ENCODE measurements around the gene NRL. TPM values are rescaled to one million over a fixed set of nuclear protein-coding genes. Genes with fewer than 3 reads are reported as not detected.

Gene NRL
- total RNA-seq, 1 experiment from 2014 or later, result 2.5 TPM

GRCh38 chr14:24150567-24150966 is 35.8 kb upstream of the NRL start:
- no peak overlapping the region for H2BK12ac ChIP-seq (ENCODE audit: insufficient read length, low read depth, low read length)
- peaks cover 8% of the 10 kb centered on the region; the same call in 1 of the 2 replicates for H3K79me2 ChIP-seq (ENCODE audit: insufficient read depth, low read length)
- H3K4ac ChIP-seq (ENCODE audit: low read depth, low read length), result no peak overlapping the region
- no peak overlapping the region for H4K91ac ChIP-seq (ENCODE audit: insufficient read length, low read depth, low read length)
- no peak overlapping the region for H2AK5ac ChIP-seq (ENCODE audit: insufficient read length, low read length)
- no peak overlapping the region for H4K8ac ChIP-seq (replicated peaks; ENCODE audit: insufficient read length, low read depth, low read length)
- H3K18ac ChIP-seq (ENCODE audit: insufficient read length, low read depth, low read length), result no peak overlapping the region
- H2AFZ ChIP-seq (ENCODE audit: low read length), result no peak overlapping the region
- H2BK20ac ChIP-seq (ENCODE audit: low read depth, low read length, poor library complexity, severe bottlenecking), result no peak overlapping the region
- peaks cover 4% of the 10 kb centered on the region for H3K79me1 ChIP-seq (ENCODE audit: insufficient read depth, low read depth, low read length, poor library complexity, severe bottlenecking)
- DNase-seq, result no peak
- no peak overlapping the region for H3K23ac ChIP-seq (ENCODE audit: insufficient read length, low read depth, low read length)
- H3K36me3 Mint-ChIP-seq (ENCODE audit: insufficient read depth in 1 of 3, low read depth in 3 of 3), result peaks cover 31 to 65% (median 58%) of the 10 kb centered on the region in 3 experiments
- no peak overlapping the region for H2BK120ac ChIP-seq (ENCODE audit: low read depth, low read length, poor library complexity, severe bottlenecking)
- no peak overlapping the region for H3T11ph ChIP-seq (ENCODE audit: low read length)
- no peak for TF ChIP-seq CTCF (conservative IDR thresholded peaks at IDR 0.05)
- H3K27ac Mint-ChIP-seq, result no peak overlapping the region; a peak in 1 of 7 replicates
- no peaks in the 10 kb centered on the region for H3K9me3 ChIP-seq (ENCODE audit: control insufficient read depth, low read depth, low read length)
- H3K4me1 ChIP-seq (ENCODE audit: insufficient read depth, low read length), result no peaks in the 10 kb centered on the region
- H3K27me3 Mint-ChIP-seq (ENCODE audit: low read depth), result no peaks in the 10 kb centered on the region
- peaks cover 17 to 20% of the 10 kb centered on the region in 2 experiments for H3K4me1 Mint-ChIP-seq
- H2BK5ac ChIP-seq (ENCODE audit: insufficient read length, low read length), result no peak overlapping the region
- H3K27ac ChIP-seq (ENCODE audit: insufficient read length, low read depth, low read length), result no peak overlapping the region
- H4K5ac ChIP-seq (ENCODE audit: insufficient read length, low read depth, low read length), result no peak overlapping the region
- no peak overlapping the region for H3K4me2 ChIP-seq (ENCODE audit: insufficient read depth, insufficient read length, low read length)
- H2BK15ac ChIP-seq (ENCODE audit: low read depth, low read length), result no peak overlapping the region
- H3K9ac ChIP-seq (ENCODE audit: extremely low read depth, insufficient read length, low read length), result no peak overlapping the region
- no peaks in the 10 kb centered on the region for H3K27me3 ChIP-seq (ENCODE audit: insufficient read depth, low read length)
- no CpG with 5 or more reads among the region's 9 CpGs for WGBS (ENCODE audit: extremely low coverage, insufficient read length, low lambda C conversion rate)
- H4K20me1 ChIP-seq (ENCODE audit: control insufficient read depth, insufficient read depth, insufficient read length), result no peaks in the 10 kb centered on the region
- no peak overlapping the region for H3K56ac ChIP-seq (ENCODE audit: insufficient read length, low read depth, low read length)
- H3K14ac ChIP-seq (ENCODE audit: insufficient read depth, low read length), result no peak overlapping the region
- peaks cover 19% of the 10 kb centered on the region for H3K23me2 ChIP-seq (ENCODE audit: insufficient read length, low read depth, low read length, poor library complexity, severe bottlenecking)
- no peaks in the 10 kb centered on the region for H3K9me3 Mint-ChIP-seq
- H3K4me3 Mint-ChIP-seq, result no peak overlapping the region

Measured in H9 (cell line).